D341Med (cell line): Measurements from ENCODE around the gene CCNO.

Source experiments
- DNase-seq: peaks from one replicate; pipeline ENCODE4 v3.0.0; 2012; ENCODE audit warnings: low spot score

The CCNO gene

GRCh38 chr5:55222985-55223811 is 10.2 kb downstream of the CCNO start:
- DNase-seq = no peak

GRCh38 chr5:55222092-55222984 is 11.1 kb downstream of the CCNO start:
- no peak for DNase-seq

GRCh38 chr5:55220433-55221185 is 12.8 kb downstream of the CCNO start:
- DNase-seq = no peak

GRCh38 chr5:55219770-55220169 is 13.6 kb downstream of the CCNO start:
- DNase-seq = no peak

GRCh38 chr5:55218967-55219366 is 14.4 kb downstream of the CCNO start:
- DNase-seq = no peak

GRCh38 chr5:55211184-55211874 is 22.1 kb downstream of the CCNO start:
- DNase-seq = no peak

- no peak for DNase-seq
Measured at GRCh38 chr5:55205001-55205400, 28.4 kb downstream of the CCNO start.

GRCh38 chr5:55191165-55191564 is 42.2 kb downstream of the CCNO start:
- DNase-seq = no peak

GRCh38 chr5:55188656-55189540 is 44.5 kb downstream of the CCNO start:
- no peak for DNase-seq

GRCh38 chr5:55187370-55187769 is 46.0 kb downstream of the CCNO start:
- peak; percentile 40 for DNase-seq
